Measurements from ENCODE around the gene KIRREL3.

KIRREL3 gene

GRCh38 chr11:126725521-126725920 lies 275.0 kb downstream of the KIRREL3 start:
- H3K4me3 ChIP-seq (ENCODE audit: low read depth, low read length): no peak overlapping the region
- no peak overlapping the region for H3K27ac ChIP-seq (ENCODE audit: low read depth, low read length)
- H2AFZ ChIP-seq (ENCODE audit: low read length, unreplicated experiment): no peak overlapping the region
- no peaks in the 10 kb centered on the region for H3K36me3 ChIP-seq (ENCODE audit: insufficient read depth, low read length)
- H3K27me3 ChIP-seq (ENCODE audit: insufficient read depth, low read length): no peaks in the 10 kb centered on the region
- no peaks in the 10 kb centered on the region for H3K4me1 ChIP-seq (ENCODE audit: control insufficient read depth, insufficient read depth, low read length, unreplicated experiment)
- no peaks in the 10 kb centered on the region for H3K79me2 ChIP-seq (ENCODE audit: control insufficient read depth, insufficient read depth, low read length, unreplicated experiment)

GRCh38 chr11:126725043-126725442 lies 275.5 kb downstream of the KIRREL3 start:
- no peak overlapping the region for H3K4me3 ChIP-seq (ENCODE audit: low read depth, low read length)
- no peaks in the 10 kb centered on the region for H3K27me3 ChIP-seq (ENCODE audit: insufficient read depth, low read length)
- no peaks in the 10 kb centered on the region for H3K79me2 ChIP-seq (ENCODE audit: control insufficient read depth, insufficient read depth, low read length, unreplicated experiment)
- no peak overlapping the region for H2AFZ ChIP-seq (ENCODE audit: low read length, unreplicated experiment)
- H3K36me3 ChIP-seq (ENCODE audit: insufficient read depth, low read length): no peaks in the 10 kb centered on the region
- peaks cover 2% of the 10 kb centered on the region for H3K4me1 ChIP-seq (ENCODE audit: control insufficient read depth, insufficient read depth, low read length, unreplicated experiment)
- H3K27ac ChIP-seq (ENCODE audit: low read depth, low read length): no peak overlapping the region

- no peaks in the 10 kb centered on the region for H3K27me3 ChIP-seq (ENCODE audit: insufficient read depth, low read length)
- H3K4me1 ChIP-seq (ENCODE audit: control insufficient read depth, insufficient read depth, low read length, unreplicated experiment): peaks cover 6% of the 10 kb centered on the region
- H3K36me3 ChIP-seq (ENCODE audit: insufficient read depth, low read length): no peaks in the 10 kb centered on the region
- H3K27ac ChIP-seq (ENCODE audit: low read depth, low read length): no peak overlapping the region
- no peaks in the 10 kb centered on the region for H3K79me2 ChIP-seq (ENCODE audit: control insufficient read depth, insufficient read depth, low read length, unreplicated experiment)
- no peak overlapping the region for H2AFZ ChIP-seq (ENCODE audit: low read length, unreplicated experiment)
- no peak overlapping the region for H3K4me3 ChIP-seq (ENCODE audit: low read depth, low read length)
Measured at GRCh38 chr11:126723665-126724045, 276.9 kb downstream of the KIRREL3 start.

- H3K4me3 ChIP-seq (ENCODE audit: low read depth, low read length): no peak overlapping the region
- no peaks in the 10 kb centered on the region for H3K79me2 ChIP-seq (ENCODE audit: control insufficient read depth, insufficient read depth, low read length, unreplicated experiment)
- no peaks in the 10 kb centered on the region for H3K36me3 ChIP-seq (ENCODE audit: insufficient read depth, low read length)
- no peak overlapping the region for H2AFZ ChIP-seq (ENCODE audit: low read length, unreplicated experiment)
- H3K4me1 ChIP-seq (ENCODE audit: control insufficient read depth, insufficient read depth, low read length, unreplicated experiment): peaks cover 6% of the 10 kb centered on the region
- H3K27me3 ChIP-seq (ENCODE audit: insufficient read depth, low read length): no peaks in the 10 kb centered on the region
- H3K27ac ChIP-seq (ENCODE audit: low read depth, low read length): no peak overlapping the region
Measured at GRCh38 chr11:126722956-126723664, 277.5 kb downstream of the KIRREL3 start.

- H3K4me1 ChIP-seq (ENCODE audit: control insufficient read depth, insufficient read depth, low read length, unreplicated experiment): peaks cover 6% of the 10 kb centered on the region
- no peak overlapping the region for H2AFZ ChIP-seq (ENCODE audit: low read length, unreplicated experiment)
- H3K27ac ChIP-seq (ENCODE audit: low read depth, low read length): no peak overlapping the region
- no peak overlapping the region for H3K4me3 ChIP-seq (ENCODE audit: low read depth, low read length)
- H3K79me2 ChIP-seq (ENCODE audit: control insufficient read depth, insufficient read depth, low read length, unreplicated experiment): no peaks in the 10 kb centered on the region
- H3K36me3 ChIP-seq (ENCODE audit: insufficient read depth, low read length): no peaks in the 10 kb centered on the region
- no peaks in the 10 kb centered on the region for H3K27me3 ChIP-seq (ENCODE audit: insufficient read depth, low read length)
Measured at GRCh38 chr11:126722006-126722736, 278.4 kb downstream of the KIRREL3 start.

- Histone ChIP-seq H3K4me1 (ENCODE audit: control insufficient read depth, insufficient read depth, low read length, unreplicated experiment) (peaks cover 6% of the 10 kb centered on the region), H3K36me3 (ENCODE audit: insufficient read depth, low read length) (no peaks in the 10 kb centered on the region), H2AFZ (ENCODE audit: low read length, unreplicated experiment) (no peak overlapping the region), H3K79me2 (ENCODE audit: control insufficient read depth, insufficient read depth, low read length, unreplicated experiment) (no peaks in the 10 kb centered on the region), H3K4me3 (ENCODE audit: low read depth, low read length) (no peak overlapping the region), H3K27me3 (ENCODE audit: insufficient read depth, low read length) (no peaks in the 10 kb centered on the region), H3K27ac (ENCODE audit: low read depth, low read length) (no peak overlapping the region)
Measured at GRCh38 chr11:126720539-126721235, 279.9 kb downstream of the KIRREL3 start.

- H3K27ac ChIP-seq (ENCODE audit: low read depth, low read length): no peak overlapping the region
- no peaks in the 10 kb centered on the region for H3K36me3 ChIP-seq (ENCODE audit: insufficient read depth, low read length)
- no peak overlapping the region for H3K4me3 ChIP-seq (ENCODE audit: low read depth, low read length)
- H3K4me1 ChIP-seq (ENCODE audit: control insufficient read depth, insufficient read depth, low read length, unreplicated experiment): peaks cover 6% of the 10 kb centered on the region
- H3K27me3 ChIP-seq (ENCODE audit: insufficient read depth, low read length): no peaks in the 10 kb centered on the region
- H2AFZ ChIP-seq (ENCODE audit: low read length, unreplicated experiment): no peak overlapping the region
- no peaks in the 10 kb centered on the region for H3K79me2 ChIP-seq (ENCODE audit: control insufficient read depth, insufficient read depth, low read length, unreplicated experiment)
Measured at GRCh38 chr11:126719740-126720139, 280.8 kb downstream of the KIRREL3 start.

- Histone ChIP-seq H3K4me3 (ENCODE audit: low read depth, low read length) (no peak overlapping the region), H3K4me1 (ENCODE audit: control insufficient read depth, insufficient read depth, low read length, unreplicated experiment) (peaks cover 6% of the 10 kb centered on the region), H3K27ac (ENCODE audit: low read depth, low read length) (no peak overlapping the region), H2AFZ (ENCODE audit: low read length, unreplicated experiment) (no peak overlapping the region), H3K79me2 (ENCODE audit: control insufficient read depth, insufficient read depth, low read length, unreplicated experiment) (no peaks in the 10 kb centered on the region), H3K27me3 (ENCODE audit: insufficient read depth, low read length) (no peaks in the 10 kb centered on the region), H3K36me3 (ENCODE audit: insufficient read depth, low read length) (no peaks in the 10 kb centered on the region)
Measured at GRCh38 chr11:126718276-126718675, 282.3 kb downstream of the KIRREL3 start.

- Histone ChIP-seq H3K4me3 (ENCODE audit: low read depth, low read length) (no peak overlapping the region), H3K27ac (ENCODE audit: low read depth, low read length) (no peak overlapping the region), H3K79me2 (ENCODE audit: control insufficient read depth, insufficient read depth, low read length, unreplicated experiment) (no peaks in the 10 kb centered on the region), H3K4me1 (ENCODE audit: control insufficient read depth, insufficient read depth, low read length, unreplicated experiment) (peaks cover 6% of the 10 kb centered on the region), H3K27me3 (ENCODE audit: insufficient read depth, low read length) (no peaks in the 10 kb centered on the region), H3K36me3 (ENCODE audit: insufficient read depth, low read length) (no peaks in the 10 kb centered on the region), H2AFZ (ENCODE audit: low read length, unreplicated experiment) (no peak overlapping the region)
Measured at GRCh38 chr11:126716456-126717083, 284.0 kb downstream of the KIRREL3 start.

GRCh38 chr11:126713806-126714205 lies 286.8 kb downstream of the KIRREL3 start:
- Histone ChIP-seq H3K27ac (ENCODE audit: low read depth, low read length) (no peak overlapping the region), H2AFZ (ENCODE audit: low read length, unreplicated experiment) (no peak overlapping the region), H3K27me3 (ENCODE audit: insufficient read depth, low read length) (no peaks in the 10 kb centered on the region), H3K4me1 (ENCODE audit: control insufficient read depth, insufficient read depth, low read length, unreplicated experiment) (no peaks in the 10 kb centered on the region), H3K36me3 (ENCODE audit: insufficient read depth, low read length) (no peaks in the 10 kb centered on the region), H3K4me3 (ENCODE audit: low read depth, low read length) (no peak overlapping the region), H3K79me2 (ENCODE audit: control insufficient read depth, insufficient read depth, low read length, unreplicated experiment) (no peaks in the 10 kb centered on the region)

Measured in ACC112 (cell line).